H1 (cell line): ENCODE data around the gene CAPN15. TPM values are rescaled to one million over a fixed set of nuclear protein-coding genes. Genes with fewer than 3 reads are reported as not detected.

Experiments
- CTCF ChIA-PET: fragments of 300-600 bp; sonication (Branson Sonifier 250); formaldehyde crosslinking; loops from one replicate; lab custom pipeline; 2021; ENCODE audit not compliant: partially characterized antibody; lab: Charles Lee
- POLR2A ChIA-PET: fragments of 300-600 bp; sonication (Branson Sonifier 250); formaldehyde crosslinking; loops from one replicate; lab custom pipeline; 2021; ENCODE audit warnings: inconsistent platforms; ENCODE audit not compliant: partially characterized antibody; lab: Charles Lee
- DNase-seq, 2 experiments: peaks; one replicate each; pipeline versions ENCODE4 v3.0.0 to v3.0.0-alpha.2; 2010 to 2022; ENCODE audit warnings: low spot score in 2 of 2, low read depth in 1 of 2, mixed read lengths in 1 of 2
- FAIRE-seq: peaks from 2 replicates; lab custom pipeline; 2011; peaks lifted over from hg19 to GRCh38; lab: Jason Lieb, UNC
- H2AFZ ChIP-seq: 2 replicates; pipeline ENCODE4 v1.8.1; 2012; ENCODE audit warnings: low read length, inconsistent platforms
- H2AK5ac ChIP-seq: 2 replicates; pipeline ENCODE4 v1.6.1; 2013; ENCODE audit warnings: low read depth, low read length
- H2BK120ac ChIP-seq: replicated peaks from 2 replicates; pipeline ENCODE3; 2013; ENCODE audit warnings: low read depth, low read length, inconsistent platforms
- H2BK12ac ChIP-seq: 2 replicates; pipeline ENCODE4 v1.6.1; 2013; ENCODE audit warnings: low read depth, low read length
- H2BK15ac ChIP-seq: 2 replicates; pipeline ENCODE4 v1.6.1; 2013; ENCODE audit warnings: low read length
- H2BK20ac ChIP-seq: 2 replicates; pipeline ENCODE4 v1.6.1; 2013; ENCODE audit warnings: low read length
- H2BK5ac ChIP-seq: 2 replicates; pipeline ENCODE4 v1.6.1; 2013; ENCODE audit warnings: low read depth, low read length
- H3K14ac ChIP-seq: 2 replicates; pipeline ENCODE4 v1.6.1; 2013; ENCODE audit warnings: inconsistent platforms; ENCODE audit not compliant: insufficient read length
- H3K18ac ChIP-seq: 2 replicates; pipeline ENCODE4 v1.6.1; 2013; ENCODE audit warnings: low read length; ENCODE audit errors: extremely low read depth
- H3K23ac ChIP-seq: 2 replicates; pipeline ENCODE4 v1.6.1; 2013; ENCODE audit warnings: inconsistent platforms; ENCODE audit not compliant: insufficient read length
- H3K23me2 ChIP-seq: 2 replicates; pipeline ENCODE4 v1.6.1; 2013; ENCODE audit warnings: low read depth, low read length
- H3K27ac ChIP-seq: 2 replicates; pipeline ENCODE4 v1.6.1; 2011; ENCODE audit warnings: low read depth, low read length, inconsistent platforms
- H3K27me3 ChIP-seq, 4 experiments: replicated peaks in 1 of 4; 1 replicate in 1 of 4; 2 replicates in 3 of 4; pipeline versions ENCODE4 v1.6.1 to v1.8.1; 2011 to 2013; ENCODE audit warnings: low read length in 3 of 4, mild to moderate bottlenecking in 3 of 4, inconsistent platforms in 2 of 4, mixed read lengths in 2 of 4, moderate library complexity in 1 of 4; ENCODE audit not compliant: control insufficient read depth in 3 of 4, insufficient read depth in 3 of 4; ENCODE audit errors: extremely low read depth in 1 of 4
- H3K36me3 ChIP-seq, 4 experiments: 2 replicates each; pipeline versions ENCODE4 v1.6.1 to v1.8.1; 2011 to 2013; ENCODE audit warnings: mild to moderate bottlenecking in 4 of 4, low read length in 3 of 4, moderate library complexity in 2 of 4, control low read depth in 1 of 4, inconsistent platforms in 1 of 4; ENCODE audit not compliant: insufficient read depth in 4 of 4, control insufficient read depth in 2 of 4
- H3K4ac ChIP-seq: replicated peaks from 2 replicates; pipeline ENCODE3; 2013; ENCODE audit warnings: low read length, low read depth, mixed read lengths, inconsistent platforms; ENCODE audit not compliant: insufficient read length
- H3K4me1 ChIP-seq, 4 experiments: replicated peaks in 1 of 4; 1 replicate in 1 of 4; 2 replicates in 3 of 4; pipeline versions ENCODE4 v1.6.1 to v1.8.1; 2011 to 2013; ENCODE audit warnings: low read length in 3 of 4, inconsistent platforms in 2 of 4, mixed read lengths in 1 of 4; ENCODE audit not compliant: insufficient read depth in 4 of 4, control insufficient read depth in 3 of 4
- H3K4me2 ChIP-seq, 2 experiments: 2 replicates each; pipeline versions ENCODE4 v1.6.1 to v1.8.1; 2011 to 2013; ENCODE audit warnings: low read depth in 2 of 2, low read length in 2 of 2, control low read depth in 1 of 2, inconsistent platforms in 1 of 2, mild to moderate bottlenecking in 1 of 2; ENCODE audit not compliant: insufficient read depth in 1 of 2
- H3K4me3 ChIP-seq, 4 experiments: fragments of 200-600, 300-600 bp in 1 of 4; sonication (generic), shearing (Covaris generic), sonication (Bioruptor Twin) in 1 of 4; 2 replicates each; pipeline versions ENCODE4 v1.5.1 to v1.8.1; 2011 to 2016; ENCODE audit warnings: low read length in 4 of 4, low read depth in 3 of 4, control low read depth in 2 of 4, inconsistent platforms in 2 of 4, mild to moderate bottlenecking in 2 of 4, mixed read lengths in 1 of 4, moderate library complexity in 1 of 4; ENCODE audit not compliant: insufficient read depth in 2 of 4; ENCODE audit errors: extremely low read depth in 1 of 4
- H3K56ac ChIP-seq: replicated peaks from 2 replicates; pipeline ENCODE3; 2013; ENCODE audit warnings: low read depth, mild to moderate bottlenecking, mixed read lengths, low read length, inconsistent platforms; ENCODE audit not compliant: insufficient read length
- H3K79me1 ChIP-seq: 2 replicates; pipeline ENCODE4 v1.6.1; 2013; ENCODE audit warnings: low read depth, low read length, control low read depth
- H3K79me2 ChIP-seq, 2 experiments: 2 replicates each; pipeline versions ENCODE4 v1.6.1 to v1.8.1; 2012 to 2013; ENCODE audit warnings: low read length in 2 of 2, mild to moderate bottlenecking in 2 of 2, inconsistent platforms in 1 of 2; ENCODE audit not compliant: insufficient read depth in 2 of 2, control insufficient read depth in 1 of 2
- H3K9ac ChIP-seq, 4 experiments: replicated peaks in 1 of 4; 1 replicate in 1 of 4; 2 replicates in 3 of 4; pipeline versions ENCODE4 v1.6.1 to v1.8.1; 2011 to 2013; ENCODE audit warnings: low read depth in 3 of 4, low read length in 3 of 4, control low read depth in 2 of 4, mild to moderate bottlenecking in 2 of 4, moderate library complexity in 2 of 4, inconsistent platforms in 1 of 4; ENCODE audit errors: extremely low read depth in 1 of 4
- H3K9me3 ChIP-seq, 2 experiments: 2 replicates each; pipeline versions ENCODE4 v1.6.1 to v1.8.1; 2012 to 2013; ENCODE audit warnings: mild to moderate bottlenecking in 2 of 2, moderate library complexity in 2 of 2, control low read depth in 1 of 2, inconsistent platforms in 1 of 2, low read depth in 1 of 2, low read length in 1 of 2, mixed read lengths in 1 of 2; ENCODE audit not compliant: insufficient read depth in 2 of 2
- H4K20me1 ChIP-seq, 2 experiments: replicated peaks in 1 of 2; 2 replicates each; pipeline versions ENCODE3 to v1.8.1; 2011 to 2013; ENCODE audit warnings: inconsistent platforms in 2 of 2, low read length in 2 of 2, mild to moderate bottlenecking in 1 of 2; ENCODE audit not compliant: insufficient read depth in 2 of 2, control insufficient read depth in 1 of 2
- H4K5ac ChIP-seq: 2 replicates; pipeline ENCODE4 v1.6.1; 2013; ENCODE audit warnings: low read length, low read depth, mixed read lengths, inconsistent platforms; ENCODE audit not compliant: insufficient read length
- H4K8ac ChIP-seq: 2 replicates; pipeline ENCODE4 v1.8.0; 2013; ENCODE audit warnings: mild to moderate bottlenecking, moderate library complexity, low read length, inconsistent platforms; ENCODE audit not compliant: insufficient read depth; ENCODE audit errors: extremely low read depth
- H4K91ac ChIP-seq: replicated peaks from 2 replicates; pipeline ENCODE3; 2013; ENCODE audit warnings: low read length, mixed read lengths, inconsistent platforms; ENCODE audit not compliant: insufficient read length
- EGR1 ChIP-seq: IDR thresholded peaks from 2 replicates; pipeline ENCODE4 v1.6.1; 2011; ENCODE audit warnings: low read depth, low read length, borderline replicate concordance
- NANOG ChIP-seq: IDR thresholded peaks from 2 replicates; pipeline ENCODE4 v1.6.1; 2011; ENCODE audit warnings: low read length, low read depth, mild to moderate bottlenecking, inconsistent platforms; ENCODE audit not compliant: insufficient read depth, poor library complexity, severe bottlenecking
- POLR2AphosphoS5 ChIP-seq: IDR thresholded peaks from 2 replicates; pipeline ENCODE4 v1.6.1; 2011; ENCODE audit warnings: low read depth, low read length
- SIN3A ChIP-seq, 2 experiments: IDR thresholded peaks in 1 of 2; conservative IDR thresholded peaks in 1 of 2; 2 replicates each; pipeline ENCODE4 v1.6.1; 2011 to 2012; ENCODE audit warnings: low read length in 2 of 2, improper control_type of control experiment in 1 of 2, low read depth in 1 of 2, mild to moderate bottlenecking in 1 of 2
- SIX5 ChIP-seq: IDR thresholded peaks from 2 replicates; pipeline ENCODE4 v1.6.1; 2011; ENCODE audit warnings: mild to moderate bottlenecking, low read depth, low read length
- SUZ12 ChIP-seq: fragments of 200-600 bp; sonication (generic); IDR thresholded peaks from 2 replicates; pipeline ENCODE4 v1.6.1; 2012; ENCODE audit warnings: mild to moderate bottlenecking, inconsistent platforms, low read length, moderate library complexity, mixed read lengths
- TEAD4 ChIP-seq: IDR thresholded peaks from 2 replicates; pipeline ENCODE4 v1.6.1; 2012; ENCODE audit warnings: low read depth, low read length, inconsistent platforms, mixed read lengths
- YY1 ChIP-seq: IDR thresholded peaks from 2 replicates; pipeline ENCODE4 v1.6.1; 2011; ENCODE audit warnings: low read depth, mild to moderate bottlenecking, low read length
- WGBS, 2 experiments: shearing (Covaris generic) in 1 of 2; methylation state at CpG; one replicate each; pipeline versions ENCODE4 v1.1.6 to v1.1.7; 2013 to 2015; ENCODE audit warnings: low lambda C conversion rate in 2 of 2, mixed read lengths in 2 of 2, inconsistent platforms in 1 of 2, low coverage in 1 of 2, missing lambda C conversion rate in 1 of 2; ENCODE audit not compliant: insufficient replicate concordance in 2 of 2, insufficient coverage in 1 of 2, insufficient read length in 1 of 2; ENCODE audit errors: extremely low coverage in 1 of 2, missing lambda C conversion rate in 1 of 2; 5-methylcytosine and 5-hydroxymethylcytosine counted together
- polyA plus RNA-seq, 7 experiments: library from polyadenylated mRNA; depleted of rRNA in 3 of 7; stranded (reverse) in 5 of 7; unstranded in 2 of 7; fragments of >200 nt in 5 of 7; fragments of 200-250 nt in 2 of 7; gene quantifications; 1 replicate in 5 of 7; 2 replicates in 1 of 7; 4 replicates in 1 of 7; pipeline versions ENCODE4 v1.2.1 to v1.2.3, GENCODE V29; 2011 to 2013; ENCODE audit warnings: missing spikeins in 2 of 7, mixed read lengths in 2 of 7
- total RNA-seq: library from RNA; stranded (reverse); fragmentation: NEBNext Ultra II Directional; extraction: Animal tissue kit (Norgen Biotek cat#: 25700); gene quantifications from 2 replicates; pipeline ENCODE4 v1.2.1, GENCODE V29; 2021
- TF ChIP-seq, protein P1 (sequence below), 3 experiments: IDR thresholded peaks; 1 replicate in 2 of 3; 2 replicates in 1 of 3; pipeline versions ENCODE4 v1.5.1 to v1.6.1; 2011; ENCODE audit warnings: low read length in 3 of 3, mild to moderate bottlenecking in 3 of 3, inconsistent platforms in 2 of 3, low read depth in 1 of 3, moderate library complexity in 1 of 3; ENCODE audit not compliant: insufficient read depth in 1 of 3; ENCODE audit errors: control extremely low read depth in 1 of 3

Gene CAPN15
- total and polyA plus RNA-seq, 2 of the 8 experiments (the other 6 are each of a cell fraction or from before 2014, with no cell fraction given) = 38.9 to 76.9 TPM

DNA sequence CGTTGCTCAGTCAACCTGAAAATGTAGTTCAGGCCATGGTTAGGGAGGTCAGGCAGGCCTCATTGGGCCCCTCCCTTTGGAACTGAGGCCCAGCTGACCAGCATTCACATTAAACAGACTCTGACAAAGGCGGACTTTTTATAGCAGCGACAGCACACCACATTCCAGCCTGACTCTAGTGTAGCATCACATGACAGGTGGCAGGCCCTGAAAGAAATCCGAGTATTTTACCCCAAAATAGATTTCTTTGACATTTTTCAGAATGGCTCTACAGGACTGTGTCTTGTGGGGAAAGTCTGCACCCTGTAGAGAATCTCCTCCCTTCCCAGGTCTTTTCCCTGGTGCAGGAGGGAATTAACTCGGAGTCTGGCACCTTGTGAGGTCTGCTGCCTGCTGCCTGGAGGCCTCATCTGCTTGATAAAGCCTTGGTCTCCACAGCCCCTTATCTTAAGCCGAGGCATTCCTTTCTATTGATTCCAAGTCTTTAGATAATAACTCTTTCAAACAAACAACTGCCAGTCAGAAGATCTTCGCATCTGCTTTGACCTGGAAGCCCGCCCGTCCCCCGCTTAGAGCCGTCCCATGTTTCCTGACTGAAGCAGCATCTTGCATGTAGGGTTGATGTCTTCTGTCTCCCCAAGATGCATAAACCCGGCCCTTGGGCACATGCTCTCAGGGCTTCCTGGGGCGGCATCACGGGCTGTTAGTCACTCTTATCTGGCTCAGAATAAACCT is 44.0 kb upstream of the CAPN15 start:
- POLR2A ChIA-PET = interaction anchor here (1.0 to 1.8 kb wide), 5 partner anchors 11 to 100 kb away, joined by 3 to 5 read pairs (median 3); no protein-coding TSS in a partner anchor
- TF ChIP-seq TEAD4 = 0 out of 2 replicates have a peak, but pooled peaks have one; percentile 45
- TF ChIP-seq, protein P1, sequence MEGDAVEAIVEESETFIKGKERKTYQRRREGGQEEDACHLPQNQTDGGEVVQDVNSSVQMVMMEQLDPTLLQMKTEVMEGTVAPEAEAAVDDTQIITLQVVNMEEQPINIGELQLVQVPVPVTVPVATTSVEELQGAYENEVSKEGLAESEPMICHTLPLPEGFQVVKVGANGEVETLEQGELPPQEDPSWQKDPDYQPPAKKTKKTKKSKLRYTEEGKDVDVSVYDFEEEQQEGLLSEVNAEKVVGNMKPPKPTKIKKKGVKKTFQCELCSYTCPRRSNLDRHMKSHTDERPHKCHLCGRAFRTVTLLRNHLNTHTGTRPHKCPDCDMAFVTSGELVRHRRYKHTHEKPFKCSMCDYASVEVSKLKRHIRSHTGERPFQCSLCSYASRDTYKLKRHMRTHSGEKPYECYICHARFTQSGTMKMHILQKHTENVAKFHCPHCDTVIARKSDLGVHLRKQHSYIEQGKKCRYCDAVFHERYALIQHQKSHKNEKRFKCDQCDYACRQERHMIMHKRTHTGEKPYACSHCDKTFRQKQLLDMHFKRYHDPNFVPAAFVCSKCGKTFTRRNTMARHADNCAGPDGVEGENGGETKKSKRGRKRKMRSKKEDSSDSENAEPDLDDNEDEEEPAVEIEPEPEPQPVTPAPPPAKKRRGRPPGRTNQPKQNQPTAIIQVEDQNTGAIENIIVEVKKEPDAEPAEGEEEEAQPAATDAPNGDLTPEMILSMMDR (IDR thresholded peaks at IDR 0.05; ENCODE audit: control extremely low read depth in 1 of 3, insufficient read depth in 1 of 3, low read depth in 1 of 3, low read length in 3 of 3) = no peak
- peak; percentile 24 for TF ChIP-seq NANOG
- TF ChIP-seq SIN3A (conservative IDR thresholded peaks at IDR 0.05 in 1 of 2, IDR thresholded peaks at IDR 0.05 in 1 of 2; ENCODE audit: low read depth in 1 of 2, low read length in 2 of 2) = 0 out of 4 replicates have a peak, but pooled peaks of 1 of the 2 experiments have one; percentile 27
- TF ChIP-seq EGR1 = no peak
- TF ChIP-seq SUZ12 = no peak
- TF ChIP-seq YY1 = no peak
- no peak for TF ChIP-seq POLR2AphosphoS5
- no peak for TF ChIP-seq SIX5

More for the DNA sequence above, 44.0 kb upstream of the CAPN15 start:
- Histone ChIP-seq H3K14ac (no peak overlapping the region), H2BK12ac (no peak overlapping the region), H3K23ac (no peak overlapping the region), H3K36me3 (no peaks in the 10 kb centered on the region), H2BK20ac (no peak overlapping the region), H3K4ac (no peak overlapping the region), H3K9me3 (no peaks in the 10 kb centered on the region), H2AK5ac (no peak overlapping the region), H3K27me3 (no peaks in the 10 kb centered on the region), H2BK15ac (no peak overlapping the region), H2BK5ac (peak overlapping the region; percentile 22), H3K4me3 (no peak overlapping the region), H3K9ac (no peak overlapping the region), H3K23me2 (no peaks in the 10 kb centered on the region), H3K79me1 (peaks cover 3% of the 10 kb centered on the region; the same call in 1 of the 2 replicates), H3K27ac (peak overlapping the region; percentile 66), H4K20me1 (peaks cover 0 to 3% of the 10 kb centered on the region in 2 experiments), H3K79me2 (no peaks in the 10 kb centered on the region), H4K5ac (no peak overlapping the region), H3K4me1 (peaks cover 10 to 16% (median 12%) of the 10 kb centered on the region in 4 experiments), H2AFZ (no peak overlapping the region), H4K8ac (no peak overlapping the region), H3K18ac (peak overlapping the region; percentile 78; the same call in 1 of the 2 replicates), H3K56ac (no peak overlapping the region), H2BK120ac (peak overlapping the region; percentile 24), H3K4me2 (peak overlapping the region in 1 of 2 experiments; percentile 10; a peak in 1 of 4 replicates), H4K91ac (no peak overlapping the region)
- FAIRE-seq (peak; percentile 39), DNase-seq (no peak)
- 66% methylated on average over 14 of the region's 14 CpGs; no CpG with 5 or more reads in 1 of the 2 experiments for WGBS, 2 experiments
- CTCF ChIA-PET = interaction anchor here (0.6 to 6.7 kb wide), 6 partner anchors 8 to 813 kb away, joined by 3 to 31 read pairs (median 4); no protein-coding TSS in a partner anchor
